Upper lobe of right lung (tissue), 1 donor: Measurements from ENCODE around the gene HCFC1. TPM values are rescaled to one million over a fixed set of nuclear protein-coding genes. Genes with fewer than 3 reads are reported as not detected.

Experiments used
- ATAC-seq: fragments of 200-7000 bp; cut with Tn5 transposase; one replicate; pipeline ENCODE4 v1.9.1; 2020; ENCODE audit warnings: mild to moderate bottlenecking, moderate library complexity
- DNase-seq: peaks from one replicate; pipeline ENCODE4 v3.0.0-alpha.2; 2020
- H3K27ac ChIP-seq: fragments of 200-600 bp; one replicate; pipeline ENCODE4 v1.8.0; 2022
- H3K27me3 ChIP-seq: fragments of 200-600 bp; one replicate; pipeline ENCODE4 v1.8.0; 2022; ENCODE audit warnings: mild to moderate bottlenecking
- H3K36me3 ChIP-seq: fragments of 200-600 bp; one replicate; pipeline ENCODE4 v1.8.0; 2022
- H3K4me1 ChIP-seq: fragments of 200-600 bp; one replicate; pipeline ENCODE4 v1.8.0; 2022
- H3K4me3 ChIP-seq: fragments of 200-600 bp; one replicate; pipeline ENCODE4 v1.8.0; 2022; ENCODE audit warnings: mild to moderate bottlenecking
- H3K9me3 ChIP-seq: fragments of 200-600 bp; one replicate; pipeline ENCODE4 v1.8.0; 2022
- CTCF ChIP-seq: fragments of 200-600 bp; IDR thresholded peaks from one replicate; pipeline ENCODE4 v1.8.0; 2022; ENCODE audit warnings: antibody characterized with exemption
- intact Hi-C: fragments of 100-400 bp; cut with DNase I; formaldehyde crosslinking; loops from one replicate; pipeline ENCODE4 v1.11.0; 2022
- total RNA-seq: library from RNA; stranded (reverse); fragmentation: NEBNext Ultra II Directional; extraction: Animal tissue kit (Norgen Biotek cat#: 25700); gene quantifications from one replicate; pipeline ENCODE4 v1.2.1, GENCODE V29; 2021
- donor health status: DM: no; HTN: yes; CAD: no; lungs with severe emphysema.

Gene HCFC1
- total RNA-seq, 1 donor from 2014 or later = 47.5 TPM

- Histone ChIP-seq H3K36me3 (peaks cover 30% of the 10 kb centered on the region), H3K4me1 (peaks cover 34% of the 10 kb centered on the region), H3K4me3 (no peak overlapping the region), H3K9me3 (no peaks in the 10 kb centered on the region), H3K27me3 (no peaks in the 10 kb centered on the region), H3K27ac (no peak overlapping the region)
- no peak for ATAC-seq
- DNase-seq = no peak
- no peak for TF ChIP-seq CTCF
- intact Hi-C loops = no loop called here
Observed at GRCh38 chrX:153965406-153965805, 6.2 kb downstream of the HCFC1 start.

GRCh38 chrX:153964105-153964504 is 7.5 kb downstream of the HCFC1 start:
- Histone ChIP-seq H3K27me3 (no peaks in the 10 kb centered on the region), H3K4me3 (no peak overlapping the region), H3K4me1 (peaks cover 33% of the 10 kb centered on the region), H3K27ac (no peak overlapping the region), H3K9me3 (no peaks in the 10 kb centered on the region), H3K36me3 (peaks cover 43% of the 10 kb centered on the region)
- intact Hi-C loops = no loop called here
- TF ChIP-seq CTCF = no peak
- ATAC-seq (no peak), DNase-seq (no peak)

GRCh38 chrX:153963546-153963945 is 8.1 kb downstream of the HCFC1 start:
- H3K36me3 ChIP-seq = peaks cover 48% of the 10 kb centered on the region
- no peaks in the 10 kb centered on the region for H3K27me3 ChIP-seq
- H3K4me1 ChIP-seq = peaks cover 28% of the 10 kb centered on the region
- ATAC-seq (no peak), DNase-seq (no peak)
- no peak overlapping the region for H3K4me3 ChIP-seq
- TF ChIP-seq CTCF = no peak
- H3K27ac ChIP-seq = no peak overlapping the region
- intact Hi-C loops = no loop called here
- no peaks in the 10 kb centered on the region for H3K9me3 ChIP-seq

- no peak for TF ChIP-seq CTCF
- Histone ChIP-seq H3K27me3 (no peaks in the 10 kb centered on the region), H3K4me3 (no peak overlapping the region), H3K36me3 (peaks cover 71% of the 10 kb centered on the region), H3K4me1 (peaks cover 8% of the 10 kb centered on the region), H3K9me3 (no peaks in the 10 kb centered on the region), H3K27ac (no peak overlapping the region)
- no peak for ATAC-seq
- intact Hi-C loops = no loop called here
- no peak for DNase-seq
Observed at GRCh38 chrX:153961292-153961691, 10.3 kb downstream of the HCFC1 start.

DNA sequence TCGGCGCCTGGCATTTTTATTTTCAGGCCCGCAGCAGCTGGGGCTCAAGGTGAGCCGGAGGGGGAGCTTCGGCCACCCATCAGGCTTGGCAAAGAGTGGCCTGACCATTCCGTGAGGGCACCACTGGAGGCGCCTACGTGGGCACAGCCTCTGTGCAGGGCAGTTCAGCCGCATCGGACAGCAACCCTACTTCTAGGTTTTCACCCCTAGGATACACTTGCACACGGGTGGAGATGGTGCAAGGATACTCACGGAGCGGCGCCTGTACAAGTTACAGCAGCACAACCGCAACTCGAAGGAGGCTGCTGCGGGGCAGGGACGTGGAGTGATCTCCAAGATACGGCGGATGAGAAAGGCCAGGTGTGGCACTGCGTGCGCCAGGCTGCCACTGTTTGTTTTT is 10.8 kb downstream of the HCFC1 start:
- H3K4me1 ChIP-seq = peaks cover 3% of the 10 kb centered on the region
- no peaks in the 10 kb centered on the region for H3K9me3 ChIP-seq
- H3K27ac ChIP-seq = no peak overlapping the region
- intact Hi-C loops = no loop called here
- ATAC-seq = no peak
- peaks cover 76% of the 10 kb centered on the region for H3K36me3 ChIP-seq
- no peaks in the 10 kb centered on the region for H3K27me3 ChIP-seq
- TF ChIP-seq CTCF = no peak
- H3K4me3 ChIP-seq = no peak overlapping the region
- no peak for DNase-seq

GRCh38 chrX:153960077-153960476 is 11.5 kb downstream of the HCFC1 start:
- H3K36me3 ChIP-seq = peaks cover 79% of the 10 kb centered on the region
- DNase-seq (no peak), ATAC-seq (no peak)
- H3K4me3 ChIP-seq = no peak overlapping the region
- H3K27ac ChIP-seq = no peak overlapping the region
- H3K9me3 ChIP-seq = no peaks in the 10 kb centered on the region
- H3K4me1 ChIP-seq = no peaks in the 10 kb centered on the region
- H3K27me3 ChIP-seq = no peaks in the 10 kb centered on the region
- intact Hi-C loops = no loop called here
- TF ChIP-seq CTCF = no peak
